ENCODE results near the gene SPATA1. TPM values are rescaled to one million over a fixed set of nuclear protein-coding genes. Genes with fewer than 3 reads are reported as not detected.
"Not testable (repeated sequence)": the region's sequence is repeated elsewhere in the genome, so short reads cannot be mapped to it uniquely, and the experiment has no call there.

SPATA1 gene
- total RNA-seq, 5 donors from 2014 or later (not counting 1 experiment from before 2014, with no cell fraction given), result 0.25 to 3.5 (median 2.3) TPM

GRCh38 chr1:84584126-84584525 lies 77.9 kb downstream of the SPATA1 start:
- H3K36me3 ChIP-seq (ENCODE audit: control insufficient read depth in 2 of 2, extremely low read depth in 1 of 2, insufficient read depth in 1 of 2, low read length in 1 of 2), result no peaks in the 10 kb centered on the region
- peaks cover 3 to 6% of the 10 kb centered on the region in 2 donors for H3K27me3 Mint-ChIP-seq
- ATAC-seq (replicated peaks in 1 of 4) (no peak), DNase-seq (no peak)
- H3K4me3 Mint-ChIP-seq, result no peak overlapping the region
- H3K4me3 ChIP-seq (ENCODE audit: control insufficient read depth in 1 of 2, extremely low read depth in 1 of 2, low read length in 1 of 2), result no peak overlapping the region
- no peak overlapping the region for H3K27ac Mint-ChIP-seq
- ChIA-PET CTCF (interaction anchor here in 1 of 2 donors (2.2 kb wide), 1 partner anchor 169 kb away, joined by 5 read pairs; no protein-coding TSS in a partner anchor), POLR2A (interaction anchor here in 1 of 2 donors (0.9 kb wide), 1 partner anchor 10 kb away, joined by 3 read pairs; the partner anchor contains the start of gene CTBS)
- H3K4me1 Mint-ChIP-seq, result peaks cover 0 to 2% (median 0%) of the 10 kb centered on the region in 3 donors
- 100% methylated on average over 1 of the region's 2 CpGs for WGBS (ENCODE audit: insufficient coverage)
- H3K9me3 Mint-ChIP-seq, result no peaks in the 10 kb centered on the region
- H3K27ac ChIP-seq (ENCODE audit: low read length), result no peak overlapping the region
- no peaks in the 10 kb centered on the region for H3K9me3 ChIP-seq
- no peaks in the 10 kb centered on the region for H3K4me1 ChIP-seq (ENCODE audit: control insufficient read depth in 1 of 2, extremely low read depth in 1 of 2, insufficient read depth in 2 of 2, low read length in 2 of 2)
- H3K36me3 Mint-ChIP-seq, result no peaks in the 10 kb centered on the region
- H3K27me3 ChIP-seq (replicated peaks in 1 of 2; ENCODE audit: control insufficient read depth in 2 of 2, extremely low read depth in 1 of 2, insufficient read depth in 2 of 2, low read length in 1 of 2), result peaks cover 0 to 3% of the 10 kb centered on the region in 2 experiments

DNA sequence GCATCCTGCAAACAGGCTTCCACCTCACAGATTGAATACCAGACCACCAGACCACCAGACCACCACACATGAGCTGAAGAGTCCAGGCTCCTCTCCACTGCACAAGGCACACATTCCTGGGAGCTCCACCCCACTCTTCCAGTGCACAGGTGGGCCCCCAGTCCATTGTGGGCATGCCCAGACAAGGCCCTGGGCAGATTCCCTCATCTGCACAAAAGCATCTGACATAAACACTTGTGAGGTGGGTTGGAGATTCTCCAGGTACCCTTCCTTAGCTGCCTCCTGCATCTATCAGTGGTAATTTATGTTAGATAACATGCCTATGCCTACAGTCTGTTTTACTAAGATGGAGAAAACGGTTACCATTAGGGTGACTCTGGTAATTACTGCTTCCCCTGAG lies 79.6 kb downstream of the SPATA1 start:
- no peak overlapping the region for H3K4me3 Mint-ChIP-seq
- H3K27ac Mint-ChIP-seq, result no peak overlapping the region
- 89% methylated on average over 1 of the region's 1 CpG for WGBS (ENCODE audit: insufficient coverage)

GRCh38 chr1:84587099-84587498 lies 80.9 kb downstream of the SPATA1 start:
- H3K27me3 ChIP-seq (replicated peaks in 1 of 2; ENCODE audit: control insufficient read depth in 2 of 2, extremely low read depth in 1 of 2, insufficient read depth in 2 of 2, low read length in 1 of 2), result peaks cover 0 to 3% of the 10 kb centered on the region in 2 experiments
- H3K9me3 Mint-ChIP-seq, result no peaks in the 10 kb centered on the region
- peaks cover 14 to 19% of the 10 kb centered on the region in 2 donors for H3K27me3 Mint-ChIP-seq
- no peaks in the 10 kb centered on the region for H3K36me3 Mint-ChIP-seq
- H3K4me3 ChIP-seq (ENCODE audit: control insufficient read depth in 1 of 2, extremely low read depth in 1 of 2, low read length in 1 of 2), result no peak overlapping the region
- ATAC-seq (replicated peaks in 1 of 4) (no peak), DNase-seq (no peak)
- H3K27ac Mint-ChIP-seq, result no peak overlapping the region
- H3K4me3 Mint-ChIP-seq, result no peak overlapping the region
- H3K27ac ChIP-seq (ENCODE audit: low read length), result no peak overlapping the region
- no peaks in the 10 kb centered on the region for H3K4me1 ChIP-seq (ENCODE audit: control insufficient read depth in 1 of 2, extremely low read depth in 1 of 2, insufficient read depth in 2 of 2, low read length in 2 of 2)
- peaks cover 0 to 2% (median 0%) of the 10 kb centered on the region in 3 donors for H3K4me1 Mint-ChIP-seq
- POLR2A ChIA-PET, result no interaction called here
- no peaks in the 10 kb centered on the region for H3K36me3 ChIP-seq (ENCODE audit: control insufficient read depth in 2 of 2, extremely low read depth in 1 of 2, insufficient read depth in 1 of 2, low read length in 1 of 2)
- CTCF ChIA-PET, result no interaction called here
- WGBS (ENCODE audit: insufficient coverage), result 87% methylated on average over 3 of the region's 3 CpGs
- no peaks in the 10 kb centered on the region for H3K9me3 ChIP-seq

More for the DNA sequence above, 79.6 kb downstream of the SPATA1 start:
- H3K27me3 Mint-ChIP-seq, result peaks cover 8 to 12% of the 10 kb centered on the region in 2 donors
- H3K27me3 ChIP-seq (replicated peaks in 1 of 2; ENCODE audit: control insufficient read depth in 2 of 2, extremely low read depth in 1 of 2, insufficient read depth in 2 of 2, low read length in 1 of 2), result peaks cover 0 to 3% of the 10 kb centered on the region in 2 experiments
- no peaks in the 10 kb centered on the region for H3K36me3 ChIP-seq (ENCODE audit: control insufficient read depth in 2 of 2, extremely low read depth in 1 of 2, insufficient read depth in 1 of 2, low read length in 1 of 2)
- H3K4me1 Mint-ChIP-seq, result peaks cover 0 to 2% (median 0%) of the 10 kb centered on the region in 3 donors
- ChIA-PET POLR2A (interaction anchor here in 1 of 2 donors (0.6 kb wide), 1 partner anchor 685 kb away, joined by 4 read pairs; no protein-coding TSS in a partner anchor), CTCF (interaction anchor here (0.5 to 0.7 kb wide), 5 partner anchors 40 to 466 kb away, joined by 3 to 5 read pairs (median 4); no protein-coding TSS in a partner anchor)
- H3K27ac ChIP-seq (ENCODE audit: low read length), result no peak overlapping the region
- no peak for DNase-seq
- H3K9me3 ChIP-seq, result no peaks in the 10 kb centered on the region
- H3K36me3 Mint-ChIP-seq, result no peaks in the 10 kb centered on the region
- H3K4me1 ChIP-seq (ENCODE audit: control insufficient read depth in 1 of 2, extremely low read depth in 1 of 2, insufficient read depth in 2 of 2, low read length in 2 of 2), result no peaks in the 10 kb centered on the region
- no peak overlapping the region for H3K4me3 ChIP-seq (ENCODE audit: control insufficient read depth in 1 of 2, extremely low read depth in 1 of 2, low read length in 1 of 2)
- no peaks in the 10 kb centered on the region for H3K9me3 Mint-ChIP-seq
- ATAC-seq (replicated peaks in 1 of 4), result no peak

- H3K4me1 ChIP-seq (ENCODE audit: control insufficient read depth in 1 of 2, extremely low read depth in 1 of 2, insufficient read depth in 2 of 2, low read length in 2 of 2); H3K27ac ChIP-seq (ENCODE audit: low read length); H3K36me3 ChIP-seq (ENCODE audit: control insufficient read depth in 2 of 2, extremely low read depth in 1 of 2, insufficient read depth in 1 of 2, low read length in 1 of 2); POLR2A ChIA-PET; H3K27me3 ChIP-seq (replicated peaks in 1 of 2; ENCODE audit: control insufficient read depth in 2 of 2, extremely low read depth in 1 of 2, insufficient read depth in 2 of 2, low read length in 1 of 2); H3K4me1 Mint-ChIP-seq; H3K4me3 ChIP-seq (ENCODE audit: control insufficient read depth in 1 of 2, extremely low read depth in 1 of 2, low read length in 1 of 2); H3K9me3 Mint-ChIP-seq; H3K36me3 Mint-ChIP-seq; ATAC-seq (replicated peaks in 1 of 4); H3K9me3 ChIP-seq; H3K27ac Mint-ChIP-seq; CTCF ChIA-PET; H3K4me3 Mint-ChIP-seq; DNase-seq: not testable (repeated sequence)
- peaks cover 9 to 15% of the 10 kb centered on the region in 2 donors for H3K27me3 Mint-ChIP-seq
- no CpG with 5 or more reads among the region's 2 CpGs for WGBS (ENCODE audit: insufficient coverage)
Measured at GRCh38 chr1:84594959-84595358, 88.8 kb downstream of the SPATA1 start.

DNA sequence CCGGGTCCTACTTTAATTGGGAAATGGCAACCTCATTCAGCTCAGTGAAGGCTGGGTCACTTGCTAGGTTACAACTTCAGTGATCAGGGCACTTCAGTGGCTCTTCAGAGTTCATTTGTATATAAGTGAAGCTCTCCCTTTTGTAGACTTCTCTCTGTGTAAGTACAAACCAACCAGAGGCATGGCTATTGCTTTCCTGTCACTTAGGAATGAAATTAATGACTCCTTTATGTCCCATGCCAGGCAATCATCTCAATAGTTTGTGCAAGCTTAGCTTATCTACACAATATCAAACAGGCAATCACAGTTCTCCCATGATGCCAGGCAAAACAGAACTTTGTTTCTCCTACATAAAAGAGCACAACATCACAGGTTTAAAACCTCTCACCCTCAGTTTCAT lies 90.8 kb downstream of the SPATA1 start:
- no peaks in the 10 kb centered on the region for H3K36me3 ChIP-seq (ENCODE audit: control insufficient read depth in 2 of 2, extremely low read depth in 1 of 2, insufficient read depth in 1 of 2, low read length in 1 of 2)
- no peaks in the 10 kb centered on the region for H3K27me3 ChIP-seq (replicated peaks in 1 of 2; ENCODE audit: control insufficient read depth in 2 of 2, extremely low read depth in 1 of 2, insufficient read depth in 2 of 2, low read length in 1 of 2)
- Mint-ChIP-seq H3K36me3 (no peaks in the 10 kb centered on the region), H3K4me3 (no peak overlapping the region), H3K9me3 (no peaks in the 10 kb centered on the region), H3K4me1 (peaks cover 0 to 8% (median 3%) of the 10 kb centered on the region in 3 donors), H3K27me3 (peaks cover 0 to 4% of the 10 kb centered on the region in 2 donors), H3K27ac (no peak overlapping the region)
- no peak for DNase-seq
- H3K4me3 ChIP-seq (ENCODE audit: control insufficient read depth in 1 of 2, extremely low read depth in 1 of 2, low read length in 1 of 2), result no peak overlapping the region
- no peak overlapping the region for H3K27ac ChIP-seq (ENCODE audit: low read length)
- WGBS (ENCODE audit: insufficient coverage), result 89% methylated on average over 1 of the region's 1 CpG
- ChIA-PET POLR2A (no interaction called here), CTCF (no interaction called here)
- ATAC-seq (replicated peaks in 1 of 4), result no peak
- H3K9me3 ChIP-seq, result no peaks in the 10 kb centered on the region
- no peaks in the 10 kb centered on the region for H3K4me1 ChIP-seq (ENCODE audit: control insufficient read depth in 1 of 2, extremely low read depth in 1 of 2, insufficient read depth in 2 of 2, low read length in 2 of 2)

DNA sequence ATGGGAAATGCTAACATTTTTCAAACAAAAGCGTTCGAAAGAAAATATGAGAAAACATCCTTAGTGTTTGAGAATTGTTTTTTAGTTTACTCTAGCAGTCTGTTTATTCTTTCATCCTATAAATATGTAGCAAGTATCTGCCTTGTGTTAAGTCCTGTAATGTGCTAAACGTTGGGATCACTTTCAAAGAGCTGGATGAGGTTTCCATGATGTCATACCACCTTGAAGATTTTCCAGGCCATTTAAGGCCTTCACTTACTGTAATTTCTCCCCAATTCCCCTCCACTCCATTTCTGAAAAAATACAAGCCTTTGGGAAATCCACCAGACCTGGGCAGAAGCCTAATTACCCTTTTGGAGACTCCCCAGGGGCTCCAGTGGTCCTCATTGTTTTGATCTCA lies 92.2 kb downstream of the SPATA1 start:
- DNase-seq (no peak), ATAC-seq (replicated peaks in 1 of 4) (no peak)
- H3K4me1 ChIP-seq (ENCODE audit: control insufficient read depth in 1 of 2, extremely low read depth in 1 of 2, insufficient read depth in 2 of 2, low read length in 2 of 2), result no peaks in the 10 kb centered on the region
- H3K27me3 ChIP-seq (replicated peaks in 1 of 2; ENCODE audit: control insufficient read depth in 2 of 2, extremely low read depth in 1 of 2, insufficient read depth in 2 of 2, low read length in 1 of 2), result no peaks in the 10 kb centered on the region
- Mint-ChIP-seq H3K27me3 (no peaks in the 10 kb centered on the region), H3K4me3 (no peak overlapping the region), H3K27ac (no peak overlapping the region), H3K9me3 (no peaks in the 10 kb centered on the region), H3K36me3 (no peaks in the 10 kb centered on the region), H3K4me1 (peaks cover 0 to 8% (median 3%) of the 10 kb centered on the region in 3 donors)
- ChIA-PET POLR2A (no interaction called here), CTCF (interaction anchor here in 1 of 2 donors (0.5 kb wide), 1 partner anchor 491 kb away, joined by 3 read pairs; no protein-coding TSS in a partner anchor)
- H3K36me3 ChIP-seq (ENCODE audit: control insufficient read depth in 2 of 2, extremely low read depth in 1 of 2, insufficient read depth in 1 of 2, low read length in 1 of 2), result no peaks in the 10 kb centered on the region
- no peak overlapping the region for H3K4me3 ChIP-seq (ENCODE audit: control insufficient read depth in 1 of 2, extremely low read depth in 1 of 2, low read length in 1 of 2)
- H3K9me3 ChIP-seq, result no peaks in the 10 kb centered on the region
- H3K27ac ChIP-seq (ENCODE audit: low read length), result no peak overlapping the region
- WGBS (ENCODE audit: insufficient coverage), result no CpG with 5 or more reads among the region's 3 CpGs

Measured in T-cell (primary cell).